NCI-H146 treated with DMSO at 0.1 percent for 48 hours (cell line): ENCODE measurements around the gene SFI1.
"Not testable (repeated sequence)": the region's sequence is repeated elsewhere in the genome, so short reads cannot be mapped to it uniquely, and the experiment has no call there.

Experiments used
- DNase-seq: peaks from one replicate; lab custom pipeline; 2025; ENCODE audit not compliant: unreplicated experiment; lab: John Stamatoyannopoulos, UW

Gene SFI1

GRCh38 chr22:31588970-31589675 lies 92.8 kb downstream of the SFI1 start:
- no peak for DNase-seq

GRCh38 chr22:31590161-31590560 lies 93.8 kb downstream of the SFI1 start:
- not testable (repeated sequence) for DNase-seq

GRCh38 chr22:31595271-31595670 lies 98.9 kb downstream of the SFI1 start:
- no peak for DNase-seq

GRCh38 chr22:31602259-31602952 lies 106.1 kb downstream of the SFI1 start:
- DNase-seq: no peak

GRCh38 chr22:31603081-31603525 lies 106.8 kb downstream of the SFI1 start:
- DNase-seq: no peak

- no peak for DNase-seq
Observed at GRCh38 chr22:31603574-31603973, 107.2 kb downstream of the SFI1 start.

GRCh38 chr22:31604137-31604705 lies 107.9 kb downstream of the SFI1 start:
- DNase-seq: no peak

GRCh38 chr22:31604746-31605705 lies 108.7 kb downstream of the SFI1 start:
- no peak for DNase-seq

- DNase-seq: no peak
Observed at GRCh38 chr22:31605851-31606585, 109.7 kb downstream of the SFI1 start.

- no peak for DNase-seq
Observed at GRCh38 chr22:31607696-31608095, 111.4 kb downstream of the SFI1 start.

GRCh38 chr22:31609716-31610115 lies 113.4 kb downstream of the SFI1 start:
- no peak for DNase-seq

GRCh38 chr22:31610611-31611010 lies 114.3 kb downstream of the SFI1 start:
- DNase-seq: no peak

- DNase-seq: no peak
Observed at GRCh38 chr22:31611061-31611760, 114.9 kb downstream of the SFI1 start.

GRCh38 chr22:31612891-31613285 lies 116.6 kb downstream of the SFI1 start:
- DNase-seq: no peak

GRCh38 chr22:31613286-31613903 lies 117.1 kb downstream of the SFI1 start:
- DNase-seq: no peak

- DNase-seq: no peak
Observed at GRCh38 chr22:31613904-31614296, 117.6 kb downstream of the SFI1 start.

GRCh38 chr22:31614781-31615490 lies 118.6 kb downstream of the SFI1 start:
- no peak for DNase-seq

GRCh38 chr22:31615491-31615860 lies 119.1 kb downstream of the SFI1 start:
- no peak for DNase-seq

- no peak for DNase-seq
Observed at GRCh38 chr22:31615940-31616314, 119.6 kb downstream of the SFI1 start.
